Mucosa of descending colon (tissue), 3 donors: Measurements from ENCODE around the gene PNRC1. TPM values are rescaled to one million over a fixed set of nuclear protein-coding genes. Genes with fewer than 3 reads are reported as not detected.
A peak's percentile ranks its signal among the peaks of the same experiment; 100 is the strongest.
"Not testable (repeated sequence)": the region's sequence is repeated elsewhere in the genome, so short reads cannot be mapped to it uniquely, and the experiment has no call there.

Source experiments
- ATAC-seq: fragments of 200-7000 bp; cut with Tn5 transposase; one replicate; pipeline ENCODE4 v1.9.1; 2020; ENCODE audit warnings: mild to moderate bottlenecking, moderate library complexity
- DNase-seq, 3 donors: peaks; one replicate each; pipeline ENCODE4 v3.0.0-alpha.2; 2020
- H3K36me3 ChIP-seq: fragments of 200-600 bp; one replicate; pipeline ENCODE4 v1.8.0; 2021; ENCODE audit warnings: low read depth, mild to moderate bottlenecking
- H3K4me1 ChIP-seq: fragments of 200-600 bp; one replicate; pipeline ENCODE4 v1.8.0; 2021; ENCODE audit warnings: low read depth, mild to moderate bottlenecking
- H3K4me3 ChIP-seq: fragments of 200-600 bp; one replicate; pipeline ENCODE4 v1.8.0; 2021; ENCODE audit warnings: mild to moderate bottlenecking
- H3K9me3 ChIP-seq: fragments of 200-600 bp; one replicate; pipeline ENCODE4 v1.8.0; 2021; ENCODE audit warnings: mild to moderate bottlenecking
- intact Hi-C, 2 donors: fragments of 100-400 bp; cut with DNase I in 1 of 2; cut with micrococcal nuclease in 1 of 2; formaldehyde crosslinking; loops; one replicate each; pipeline versions ENCODE4 v1.11.0 to v1.11.1; 2022; cut with DNase I, micrococcal nuclease
- total RNA-seq, 3 donors: library from RNA; stranded (reverse); fragmentation: NEBNext Ultra II Directional in 2 of 3; extraction: Animal tissue kit (Norgen Biotek cat#: 25700) in 2 of 3; gene quantifications; one replicate each; pipeline versions ENCODE4 v1.2.1 to v1.2.4, GENCODE V29; 2021 to 2023
- TF ChIP-seq, protein P1 (sequence below): fragments of 200-600 bp; IDR thresholded peaks from one replicate; pipeline ENCODE4 v1.8.0; 2022; ENCODE audit warnings: antibody characterized with exemption, mild to moderate bottlenecking
- donor health status: DM: no; HTN: no; CAD: no; lungs with moderate emphysema.
- donor health status: DM: no; HTN: no; CAD: no.
- donor health status: DM: no; HTN: yes; CAD: no.

PNRC1 gene
- total RNA-seq, 3 donors from 2014 or later: 99.9 to 261 (median 102) TPM

DNA sequence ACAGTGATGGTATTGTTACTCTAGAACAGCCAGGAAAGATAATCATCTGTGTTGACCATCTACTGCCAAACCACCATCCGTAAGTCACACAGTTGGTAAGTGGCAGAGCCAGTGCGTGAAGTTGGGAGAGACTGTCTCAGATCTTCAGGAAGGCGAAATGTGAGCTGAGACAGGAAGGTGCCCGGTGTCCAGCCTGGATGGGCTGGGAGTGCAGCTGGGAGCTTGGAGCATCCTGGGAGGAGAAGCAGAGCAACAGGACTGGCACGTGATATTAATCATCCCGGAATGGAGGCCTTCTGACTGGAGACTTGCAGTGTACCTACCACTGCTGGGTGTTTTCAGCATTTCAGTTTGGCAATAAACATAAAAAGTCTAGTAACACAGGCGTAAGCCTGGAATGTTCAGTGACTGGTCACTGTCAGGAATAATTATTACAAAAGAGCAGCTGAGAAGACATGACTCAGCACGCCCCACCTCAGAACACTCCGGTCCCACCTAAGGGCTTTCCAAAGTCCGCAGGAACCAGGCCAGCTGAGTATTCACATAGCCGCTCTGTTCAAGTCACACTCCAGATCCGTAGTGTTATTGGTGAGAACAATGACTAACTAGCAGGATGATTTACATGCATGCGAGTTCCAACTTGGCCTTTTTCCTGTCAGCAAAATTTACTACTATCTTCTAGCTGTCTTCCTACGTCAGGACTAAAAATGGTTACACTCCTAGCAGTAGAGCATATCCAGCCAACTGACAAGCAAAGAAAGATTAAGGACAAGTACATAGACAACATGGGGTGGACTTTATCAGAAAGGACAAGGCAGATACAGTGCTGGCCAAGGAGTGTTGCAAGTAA lies 45.1 kb upstream of the PNRC1 start:
- ATAC-seq: peak; percentile 93
- Histone ChIP-seq H3K4me1 (peaks cover 23% of the 10 kb centered on the region), H3K9me3 (peaks cover 8% of the 10 kb centered on the region), H3K4me3 (peak overlapping the region; percentile 2), H3K36me3 (no peaks in the 10 kb centered on the region)
- TF ChIP-seq, protein P1, sequence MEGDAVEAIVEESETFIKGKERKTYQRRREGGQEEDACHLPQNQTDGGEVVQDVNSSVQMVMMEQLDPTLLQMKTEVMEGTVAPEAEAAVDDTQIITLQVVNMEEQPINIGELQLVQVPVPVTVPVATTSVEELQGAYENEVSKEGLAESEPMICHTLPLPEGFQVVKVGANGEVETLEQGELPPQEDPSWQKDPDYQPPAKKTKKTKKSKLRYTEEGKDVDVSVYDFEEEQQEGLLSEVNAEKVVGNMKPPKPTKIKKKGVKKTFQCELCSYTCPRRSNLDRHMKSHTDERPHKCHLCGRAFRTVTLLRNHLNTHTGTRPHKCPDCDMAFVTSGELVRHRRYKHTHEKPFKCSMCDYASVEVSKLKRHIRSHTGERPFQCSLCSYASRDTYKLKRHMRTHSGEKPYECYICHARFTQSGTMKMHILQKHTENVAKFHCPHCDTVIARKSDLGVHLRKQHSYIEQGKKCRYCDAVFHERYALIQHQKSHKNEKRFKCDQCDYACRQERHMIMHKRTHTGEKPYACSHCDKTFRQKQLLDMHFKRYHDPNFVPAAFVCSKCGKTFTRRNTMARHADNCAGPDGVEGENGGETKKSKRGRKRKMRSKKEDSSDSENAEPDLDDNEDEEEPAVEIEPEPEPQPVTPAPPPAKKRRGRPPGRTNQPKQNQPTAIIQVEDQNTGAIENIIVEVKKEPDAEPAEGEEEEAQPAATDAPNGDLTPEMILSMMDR: no peak
- intact Hi-C loops: no loop called here
- DNase-seq: peak; percentile 74 to 86 (median 80)

GRCh38 chr6:89037141-89037900 lies 43.2 kb upstream of the PNRC1 start:
- ATAC-seq: no peak
- peaks cover 8% of the 10 kb centered on the region for H3K9me3 ChIP-seq
- H3K4me3 ChIP-seq: no peak overlapping the region
- H3K36me3 ChIP-seq: no peaks in the 10 kb centered on the region
- DNase-seq: no peak
- intact Hi-C loops: no loop called here
- H3K4me1 ChIP-seq: peaks cover 23% of the 10 kb centered on the region
- TF ChIP-seq, protein P1: no peak

GRCh38 chr6:89037901-89038293 lies 42.7 kb upstream of the PNRC1 start:
- intact Hi-C loops, DNase-seq, H3K36me3 ChIP-seq, ATAC-seq, H3K9me3 ChIP-seq, H3K4me3 ChIP-seq: not testable (repeated sequence)
- peaks cover 23% of the 10 kb centered on the region for H3K4me1 ChIP-seq

DNA sequence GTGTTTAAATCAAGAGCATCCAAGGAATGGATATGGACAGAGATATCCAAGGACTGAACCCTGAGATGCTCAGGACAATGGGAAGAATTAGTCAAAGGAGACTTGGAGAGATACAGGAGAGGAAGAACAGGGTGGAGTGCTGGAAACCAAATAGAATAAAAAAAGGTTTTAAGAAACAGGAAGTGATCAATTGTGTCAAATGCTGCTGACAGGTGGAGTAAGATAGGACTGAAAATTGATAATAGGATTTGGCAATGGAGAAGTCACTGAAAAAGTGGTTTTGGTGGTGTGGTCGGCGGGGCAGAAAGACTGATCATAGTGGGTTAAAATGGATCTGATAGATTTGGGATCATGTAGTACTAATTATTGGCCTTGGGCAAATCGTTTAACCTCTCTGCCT lies 37.9 kb upstream of the PNRC1 start:
- intact Hi-C loops: no loop called here
- Histone ChIP-seq H3K9me3 (peaks cover 6% of the 10 kb centered on the region), H3K4me1 (no peaks in the 10 kb centered on the region), H3K36me3 (no peaks in the 10 kb centered on the region), H3K4me3 (no peak overlapping the region)
- no peak for ATAC-seq
- no peak for DNase-seq
- TF ChIP-seq, protein P1: no peak

DNA sequence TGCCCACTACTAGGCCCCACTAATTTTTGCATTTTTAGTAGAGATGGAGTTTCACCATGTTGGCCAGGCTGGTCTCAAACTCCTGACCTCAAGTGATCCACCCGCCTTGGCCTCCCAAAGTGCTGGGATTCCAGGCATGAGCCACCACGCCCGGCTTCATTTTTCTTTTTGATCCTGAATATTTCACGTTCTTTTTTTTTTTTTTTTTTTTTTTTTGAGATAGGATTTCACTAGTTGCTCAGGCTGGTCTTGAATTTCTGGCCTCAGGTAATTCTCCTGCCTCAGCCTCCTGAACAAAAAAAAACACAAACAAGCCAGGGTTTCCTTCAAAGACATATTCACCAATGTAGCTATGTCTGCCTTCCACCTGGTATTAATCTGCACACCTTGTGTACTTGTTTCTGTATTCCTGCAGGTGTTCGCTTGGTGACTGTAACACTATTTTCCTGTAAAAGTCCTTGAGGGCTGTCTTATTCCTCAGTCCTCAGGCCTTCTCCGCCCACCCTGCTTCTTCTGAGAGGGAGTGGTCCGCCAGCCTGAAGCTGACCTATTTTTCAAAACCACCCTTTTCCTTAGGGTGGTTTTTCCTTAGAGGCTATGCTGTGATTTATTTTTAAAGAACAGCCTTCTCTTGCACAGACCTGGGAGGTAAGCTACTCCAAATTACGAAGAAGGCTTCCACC lies 36.1 kb upstream of the PNRC1 start:
- no peaks in the 10 kb centered on the region for H3K9me3 ChIP-seq
- no peaks in the 10 kb centered on the region for H3K36me3 ChIP-seq
- ATAC-seq: no peak
- intact Hi-C loops: no loop called here
- no peak overlapping the region for H3K4me3 ChIP-seq
- no peaks in the 10 kb centered on the region for H3K4me1 ChIP-seq
- TF ChIP-seq, protein P1: no peak
- no peak for DNase-seq
